ENCODE measurements around the gene TCF25.
"Not testable (repeated sequence)": the region's sequence is repeated elsewhere in the genome, so short reads cannot be mapped to it uniquely, and the experiment has no call there.

TCF25 gene

GRCh38 chr16:89873109-89873971 lies at the start of gene TCF25:
TCF25 (plus strand) TSS chr16:89873592; CDS start chr16:89873668, 76 bp downstream.
- peak; percentile 86 for DNase-seq (ENCODE audit: low spot score)

GRCh38 chr16:89823824-89824148 lies 49.6 kb upstream of the TCF25 start:
- not testable (repeated sequence) for DNase-seq (ENCODE audit: low spot score)

GRCh38 chr16:89826531-89827382 lies 46.6 kb upstream of the TCF25 start:
- no peak for DNase-seq (ENCODE audit: low spot score)

DNA sequence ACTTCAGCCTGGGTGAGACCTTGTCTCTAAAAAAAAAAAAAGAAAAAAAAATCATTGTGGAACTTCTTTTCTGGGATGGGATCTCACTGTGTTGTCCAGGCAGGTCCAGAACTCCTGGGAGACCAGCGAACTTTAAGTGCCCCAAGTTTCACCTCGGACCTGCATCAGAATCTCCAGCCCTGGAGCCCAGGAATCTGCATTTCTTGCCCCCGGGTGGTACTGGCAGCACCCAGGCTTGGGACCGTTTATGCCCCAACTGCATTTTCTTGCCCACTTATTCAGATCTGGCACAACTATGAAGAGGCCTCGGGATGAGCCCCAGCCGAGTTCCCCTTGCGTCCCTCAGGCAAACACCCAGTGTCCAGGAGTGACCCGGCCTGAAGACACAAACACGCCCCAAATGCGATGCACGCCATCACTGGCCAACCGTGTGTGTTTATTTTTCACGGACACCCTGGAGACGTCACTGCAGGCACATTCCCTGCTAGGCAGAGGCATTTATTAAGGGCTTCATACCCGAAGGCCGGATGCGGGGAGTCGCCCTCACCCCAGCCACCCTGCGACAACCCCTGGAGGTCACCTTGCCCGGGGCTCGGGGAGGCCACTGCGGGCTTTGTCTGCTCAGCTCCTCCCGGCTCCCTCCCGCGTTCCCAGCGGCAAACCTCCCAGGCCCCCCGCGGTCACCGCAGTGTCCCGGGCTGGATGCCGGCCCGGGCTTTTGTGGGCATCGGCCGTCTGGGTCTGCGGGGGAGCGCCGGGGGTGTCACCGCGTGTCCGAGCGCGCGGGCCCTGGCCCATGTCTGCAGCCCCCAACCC lies 45.8 kb upstream of the TCF25 start:
- peak; percentile 43 for DNase-seq (ENCODE audit: low spot score)

- peak; percentile 60 for DNase-seq (ENCODE audit: low spot score)
These were observed 45.1 kb upstream of the TCF25 start, which contains the start of gene SPIRE2 for GRCh38 chr16:89828199-89828869. SPIRE2 (plus strand) TSS chr16:89828475; CDS start chr16:89828551, 76 bp downstream.

GRCh38 chr16:89828870-89829629 lies 44.3 kb upstream of the TCF25 start:
- DNase-seq (ENCODE audit: low spot score), result no peak

- DNase-seq (ENCODE audit: low spot score), result no peak
These were observed 43.6 kb upstream of the TCF25 start for GRCh38 chr16:89829630-89830437.

- no peak for DNase-seq (ENCODE audit: low spot score)
These were observed 41.5 kb upstream of the TCF25 start for GRCh38 chr16:89831810-89832328.

DNA sequence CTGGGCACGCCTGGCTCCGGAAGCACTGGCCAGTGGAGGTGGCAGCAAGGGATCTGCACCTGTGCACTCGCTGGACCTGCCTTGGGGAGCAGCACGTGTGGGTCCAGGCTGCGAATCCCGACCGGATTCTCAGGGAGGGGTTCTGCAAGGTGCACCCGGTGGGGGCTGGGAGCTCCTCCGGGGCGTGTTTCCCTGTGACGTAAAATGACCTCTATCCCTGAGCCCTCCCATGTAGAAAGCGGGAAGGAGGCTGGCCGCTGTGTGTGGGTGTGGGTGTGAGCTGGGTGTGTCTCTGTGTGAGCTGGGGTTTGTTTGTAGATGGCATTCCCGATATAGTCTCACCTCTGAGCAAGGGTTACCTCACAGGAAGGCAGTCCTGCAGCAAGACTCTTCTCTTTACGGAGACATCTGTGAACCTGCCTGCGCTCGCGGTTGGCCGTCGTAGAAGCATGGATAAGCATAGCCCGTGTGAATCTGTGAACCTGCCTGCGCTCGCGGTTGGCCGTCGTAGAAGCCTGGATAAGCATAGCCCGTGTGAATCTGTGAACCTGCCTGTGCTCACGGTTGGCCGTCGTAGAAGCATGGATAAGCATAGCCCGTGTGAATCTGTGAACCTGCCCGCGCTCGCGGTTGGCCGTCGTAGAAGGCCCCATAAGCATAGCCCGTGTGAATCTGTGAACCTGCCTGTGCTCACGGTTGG lies 39.6 kb upstream of the TCF25 start:
- not testable (repeated sequence) for DNase-seq (ENCODE audit: low spot score)

DNA sequence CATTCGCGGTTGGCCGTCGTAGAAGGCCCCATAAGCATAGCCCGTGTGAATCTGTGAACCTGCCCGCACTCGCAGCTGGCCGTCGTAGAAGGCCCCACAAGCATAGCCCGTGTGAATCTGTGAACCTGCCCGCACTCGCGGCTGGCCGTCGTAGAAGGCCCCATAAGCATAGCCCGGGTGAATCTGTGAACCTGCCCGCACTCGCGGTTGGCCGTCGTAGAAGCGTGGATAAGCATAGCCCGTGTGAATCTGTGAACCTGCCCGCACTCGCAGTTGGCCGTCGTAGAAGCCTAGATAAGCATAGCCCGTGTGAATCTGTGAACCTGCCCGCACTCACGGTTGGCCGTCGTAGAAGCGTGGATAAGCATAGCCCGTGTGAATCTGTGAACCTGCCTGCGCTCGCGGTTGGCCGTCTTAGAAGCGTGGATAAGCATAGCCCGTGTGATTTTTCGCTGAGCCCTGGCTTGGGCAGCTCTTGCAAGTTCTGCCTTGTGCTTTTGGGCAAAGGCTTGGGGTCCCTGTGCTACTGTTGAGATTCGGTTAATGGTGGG lies 38.5 kb upstream of the TCF25 start:
- not testable (repeated sequence) for DNase-seq (ENCODE audit: low spot score)

GRCh38 chr16:89836484-89836883 lies 36.9 kb upstream of the TCF25 start:
- not testable (repeated sequence) for DNase-seq (ENCODE audit: low spot score)

GRCh38 chr16:89837014-89837546 lies 36.3 kb upstream of the TCF25 start:
- DNase-seq (ENCODE audit: low spot score), result no peak

GRCh38 chr16:89841275-89841674 lies 32.1 kb upstream of the TCF25 start:
- DNase-seq (ENCODE audit: low spot score), result no peak

GRCh38 chr16:89842471-89843408 lies 30.7 kb upstream of the TCF25 start:
- DNase-seq (ENCODE audit: low spot score), result no peak

- DNase-seq (ENCODE audit: low spot score), result no peak
These were observed 29.7 kb upstream of the TCF25 start for GRCh38 chr16:89843409-89844350.

GRCh38 chr16:89844739-89845339 lies 28.6 kb upstream of the TCF25 start:
- no peak for DNase-seq (ENCODE audit: low spot score)
